Measurements from ENCODE around the gene VENTX.

VENTX gene

GRCh38 chr10:133272301-133272963, 34.8 kb downstream of the VENTX start:
- no peak for DNase-seq (ENCODE audit: low spot score)

- DNase-seq (ENCODE audit: low spot score), result no peak
Observed at GRCh38 chr10:133272964-133273420, 35.3 kb downstream of the VENTX start.

- DNase-seq (ENCODE audit: low spot score), result no peak
Observed at GRCh38 chr10:133273534-133274143, 36.0 kb downstream of the VENTX start.

- no peak for DNase-seq (ENCODE audit: low spot score)
Observed at GRCh38 chr10:133274751-133275683, 37.4 kb downstream of the VENTX start.

- DNase-seq (ENCODE audit: low spot score), result no peak
Observed at GRCh38 chr10:133275684-133276092, 38.0 kb downstream of the VENTX start.

- DNase-seq (ENCODE audit: low spot score), result no peak
Observed at GRCh38 chr10:133276100-133276434, 38.4 kb downstream of the VENTX start.

- DNase-seq (ENCODE audit: low spot score), result no peak
Observed at GRCh38 chr10:133276435-133277201, 39.0 kb downstream of the VENTX start, which contains the start of gene ADAM8. ADAM8 (minus strand) TSS chr10:133276868; CDS start chr10:133276817, 51 bp downstream.

GRCh38 chr10:133277277-133277992, 39.8 kb downstream of the VENTX start:
- DNase-seq (ENCODE audit: low spot score), result no peak

- no peak for DNase-seq (ENCODE audit: low spot score)
Observed at GRCh38 chr10:133277993-133278576, 40.4 kb downstream of the VENTX start.

- DNase-seq (ENCODE audit: low spot score), result no peak
Observed at GRCh38 chr10:133278577-133279265, 41.1 kb downstream of the VENTX start.

GRCh38 chr10:133279326-133280226, 41.9 kb downstream of the VENTX start:
- no peak for DNase-seq (ENCODE audit: low spot score)

GRCh38 chr10:133280391-133281059, 42.9 kb downstream of the VENTX start:
- DNase-seq (ENCODE audit: low spot score), result no peak

GRCh38 chr10:133281084-133281483, 43.4 kb downstream of the VENTX start:
- DNase-seq (ENCODE audit: low spot score), result no peak

- no peak for DNase-seq (ENCODE audit: low spot score)
Observed at GRCh38 chr10:133281628-133282372, 44.1 kb downstream of the VENTX start.

- no peak for DNase-seq (ENCODE audit: low spot score)
Observed at GRCh38 chr10:133282846-133283390, 45.3 kb downstream of the VENTX start.

- no peak for DNase-seq (ENCODE audit: low spot score)
Observed at GRCh38 chr10:133283931-133284330, 46.3 kb downstream of the VENTX start.

- DNase-seq (ENCODE audit: low spot score), result no peak
Observed at GRCh38 chr10:133285217-133285616, 47.6 kb downstream of the VENTX start.

- DNase-seq (ENCODE audit: low spot score), result no peak
Observed at GRCh38 chr10:133286366-133286765, 48.7 kb downstream of the VENTX start.

All from cerebellar cortex (tissue), 1 donor.